ENCODE measurements around the gene SORBS1.
"Not testable (repeated sequence)": the region's sequence is repeated elsewhere in the genome, so short reads cannot be mapped to it uniquely, and the experiment has no call there.

The SORBS1 gene

GRCh38 chr10:95472304-95473088 is 88.7 kb downstream of the SORBS1 start:
- Histone ChIP-seq H3K4me1 (ENCODE audit: control insufficient read depth, insufficient read depth, low read length, poor library complexity, severe bottlenecking) (peaks cover 29% of the 10 kb centered on the region), H3K4me3 (ENCODE audit: extremely low read depth, insufficient read depth, low read length, poor library complexity, severe bottlenecking) (no peak overlapping the region), H3K27ac (ENCODE audit: low read depth, low read length, severe bottlenecking) (no peak overlapping the region), H3K9me3 (ENCODE audit: control insufficient read depth, low read length) (no peaks in the 10 kb centered on the region), H3K36me3 (ENCODE audit: control insufficient read depth, insufficient read depth, low read length) (no peaks in the 10 kb centered on the region)
- WGBS, 2 experiments (ENCODE audit: insufficient coverage in 2 of 2), result 97 to 98% methylated on average over 7 to 8 of the region's 13 CpGs

GRCh38 chr10:95469676-95470075 is 91.5 kb downstream of the SORBS1 start:
- no peaks in the 10 kb centered on the region for H3K36me3 ChIP-seq (ENCODE audit: control insufficient read depth, insufficient read depth, low read length)
- 80 to 90% methylated on average over 2 to 5 of the region's 5 CpGs for WGBS, 2 experiments (ENCODE audit: insufficient coverage in 2 of 2)
- H3K27ac ChIP-seq (ENCODE audit: low read depth, low read length, severe bottlenecking), result no peak overlapping the region
- H3K9me3 ChIP-seq (ENCODE audit: control insufficient read depth, low read length), result no peaks in the 10 kb centered on the region
- peaks cover 30% of the 10 kb centered on the region for H3K4me1 ChIP-seq (ENCODE audit: control insufficient read depth, insufficient read depth, low read length, poor library complexity, severe bottlenecking)
- H3K4me3 ChIP-seq (ENCODE audit: extremely low read depth, insufficient read depth, low read length, poor library complexity, severe bottlenecking), result no peak overlapping the region

GRCh38 chr10:95469251-95469650 is 91.9 kb downstream of the SORBS1 start:
- Histone ChIP-seq H3K27ac (ENCODE audit: low read depth, low read length, severe bottlenecking) (no peak overlapping the region), H3K4me3 (ENCODE audit: extremely low read depth, insufficient read depth, low read length, poor library complexity, severe bottlenecking) (no peak overlapping the region), H3K9me3 (ENCODE audit: control insufficient read depth, low read length) (no peaks in the 10 kb centered on the region), H3K36me3 (ENCODE audit: control insufficient read depth, insufficient read depth, low read length) (no peaks in the 10 kb centered on the region), H3K4me1 (ENCODE audit: control insufficient read depth, insufficient read depth, low read length, poor library complexity, severe bottlenecking) (peaks cover 27% of the 10 kb centered on the region)
- WGBS, 2 experiments (ENCODE audit: insufficient coverage in 2 of 2), result 82 to 89% methylated on average over 3 of the region's 3 CpGs

- peaks cover 29% of the 10 kb centered on the region for H3K4me1 ChIP-seq (ENCODE audit: control insufficient read depth, insufficient read depth, low read length, poor library complexity, severe bottlenecking)
- not testable (repeated sequence) for H3K9me3 ChIP-seq (ENCODE audit: control insufficient read depth, low read length); H3K36me3 ChIP-seq (ENCODE audit: control insufficient read depth, insufficient read depth, low read length); H3K4me3 ChIP-seq (ENCODE audit: extremely low read depth, insufficient read depth, low read length, poor library complexity, severe bottlenecking)
- peak overlapping the region; percentile 80 for H3K27ac ChIP-seq (ENCODE audit: low read depth, low read length, severe bottlenecking)
- WGBS, 2 experiments (ENCODE audit: insufficient coverage in 2 of 2), result 74% methylated on average over 3 of the region's 5 CpGs; no CpG with 5 or more reads in 1 of the 2 experiments
Measured at GRCh38 chr10:95467642-95468041, 93.5 kb downstream of the SORBS1 start.

GRCh38 chr10:95467162-95467599 is 94.0 kb downstream of the SORBS1 start:
- Histone ChIP-seq H3K9me3 (ENCODE audit: control insufficient read depth, low read length) (no peaks in the 10 kb centered on the region), H3K4me3 (ENCODE audit: extremely low read depth, insufficient read depth, low read length, poor library complexity, severe bottlenecking) (no peak overlapping the region), H3K4me1 (ENCODE audit: control insufficient read depth, insufficient read depth, low read length, poor library complexity, severe bottlenecking) (peaks cover 29% of the 10 kb centered on the region), H3K36me3 (ENCODE audit: control insufficient read depth, insufficient read depth, low read length) (no peaks in the 10 kb centered on the region), H3K27ac (ENCODE audit: low read depth, low read length, severe bottlenecking) (peak overlapping the region; percentile 80)
- WGBS, 2 experiments (ENCODE audit: insufficient coverage in 2 of 2), result 0 to 5% methylated on average over 4 of the region's 5 CpGs

GRCh38 chr10:95466436-95466835 is 94.7 kb downstream of the SORBS1 start:
- Histone ChIP-seq H3K27ac (ENCODE audit: low read depth, low read length, severe bottlenecking) (no peak overlapping the region), H3K9me3 (ENCODE audit: control insufficient read depth, low read length) (no peaks in the 10 kb centered on the region), H3K4me1 (ENCODE audit: control insufficient read depth, insufficient read depth, low read length, poor library complexity, severe bottlenecking) (peaks cover 31% of the 10 kb centered on the region), H3K4me3 (ENCODE audit: extremely low read depth, insufficient read depth, low read length, poor library complexity, severe bottlenecking) (no peak overlapping the region), H3K36me3 (ENCODE audit: control insufficient read depth, insufficient read depth, low read length) (no peaks in the 10 kb centered on the region)
- WGBS, 2 experiments (ENCODE audit: insufficient coverage in 2 of 2), result 100% methylated on average over 1 of the region's 3 CpGs; no CpG with 5 or more reads in 1 of the 2 experiments

- H3K27ac ChIP-seq (ENCODE audit: low read depth, low read length, severe bottlenecking), result no peak overlapping the region
- peaks cover 34% of the 10 kb centered on the region for H3K4me1 ChIP-seq (ENCODE audit: control insufficient read depth, insufficient read depth, low read length, poor library complexity, severe bottlenecking)
- H3K36me3 ChIP-seq (ENCODE audit: control insufficient read depth, insufficient read depth, low read length), result no peaks in the 10 kb centered on the region
- WGBS, 2 experiments (ENCODE audit: insufficient coverage in 2 of 2), result 88 to 96% methylated on average over 3 to 4 of the region's 5 CpGs
- no peaks in the 10 kb centered on the region for H3K9me3 ChIP-seq (ENCODE audit: control insufficient read depth, low read length)
- no peak overlapping the region for H3K4me3 ChIP-seq (ENCODE audit: extremely low read depth, insufficient read depth, low read length, poor library complexity, severe bottlenecking)
Measured at GRCh38 chr10:95464280-95464679, 96.9 kb downstream of the SORBS1 start.

- Histone ChIP-seq H3K9me3 (ENCODE audit: control insufficient read depth, low read length) (no peaks in the 10 kb centered on the region), H3K4me1 (ENCODE audit: control insufficient read depth, insufficient read depth, low read length, poor library complexity, severe bottlenecking) (peaks cover 31% of the 10 kb centered on the region), H3K36me3 (ENCODE audit: control insufficient read depth, insufficient read depth, low read length) (no peaks in the 10 kb centered on the region), H3K27ac (ENCODE audit: low read depth, low read length, severe bottlenecking) (peak overlapping the region; percentile 49), H3K4me3 (ENCODE audit: extremely low read depth, insufficient read depth, low read length, poor library complexity, severe bottlenecking) (no peak overlapping the region)
- WGBS, 2 experiments (ENCODE audit: insufficient coverage in 2 of 2), result 57% methylated on average over 1 of the region's 1 CpG; no CpG with 5 or more reads in 1 of the 2 experiments
Measured at GRCh38 chr10:95462740-95463667, 98.2 kb downstream of the SORBS1 start.

GRCh38 chr10:95461611-95462010 is 99.6 kb downstream of the SORBS1 start:
- Histone ChIP-seq H3K4me1 (ENCODE audit: control insufficient read depth, insufficient read depth, low read length, poor library complexity, severe bottlenecking) (peaks cover 29% of the 10 kb centered on the region), H3K9me3 (ENCODE audit: control insufficient read depth, low read length) (no peaks in the 10 kb centered on the region), H3K4me3 (ENCODE audit: extremely low read depth, insufficient read depth, low read length, poor library complexity, severe bottlenecking) (no peak overlapping the region), H3K36me3 (ENCODE audit: control insufficient read depth, insufficient read depth, low read length) (no peaks in the 10 kb centered on the region), H3K27ac (ENCODE audit: low read depth, low read length, severe bottlenecking) (no peak overlapping the region)
- 84% methylated on average over 4 of the region's 4 CpGs; no CpG with 5 or more reads in 1 of the 2 experiments for WGBS, 2 experiments (ENCODE audit: insufficient coverage in 2 of 2)

- H3K4me3 ChIP-seq (ENCODE audit: extremely low read depth, insufficient read depth, low read length, poor library complexity, severe bottlenecking), result no peak overlapping the region
- H3K9me3 ChIP-seq (ENCODE audit: control insufficient read depth, low read length), result no peaks in the 10 kb centered on the region
- H3K4me1 ChIP-seq (ENCODE audit: control insufficient read depth, insufficient read depth, low read length, poor library complexity, severe bottlenecking), result peaks cover 28% of the 10 kb centered on the region
- peak overlapping the region; percentile 50 for H3K27ac ChIP-seq (ENCODE audit: low read depth, low read length, severe bottlenecking)
- H3K36me3 ChIP-seq (ENCODE audit: control insufficient read depth, insufficient read depth, low read length), result no peaks in the 10 kb centered on the region
- WGBS, 2 experiments (ENCODE audit: insufficient coverage in 2 of 2), result 68 to 76% methylated on average over 5 to 6 of the region's 9 CpGs
Measured at GRCh38 chr10:95459446-95460045, 101.6 kb downstream of the SORBS1 start.
